GM19397 (cell line): ENCODE measurements around the gene LAYN.

ENCODE experiments used
- ATAC-seq: cut with Tn5 transposase; IDR thresholded peaks from one replicate; pipeline ENCODE4 v1.9.1; 2021; ENCODE audit warnings: mild to moderate bottlenecking, moderate library complexity; ENCODE audit not compliant: unreplicated experiment

The LAYN gene

GRCh38 chr11:111531136-111531535 is 9.4 kb upstream of the LAYN start:
- no peak for ATAC-seq

GRCh38 chr11:111531687-111532364 is 8.7 kb upstream of the LAYN start:
- no peak for ATAC-seq

GRCh38 chr11:111532365-111532709 is 8.2 kb upstream of the LAYN start:
- ATAC-seq: no peak

GRCh38 chr11:111535281-111535680 is 5.2 kb upstream of the LAYN start:
- no peak for ATAC-seq

- ATAC-seq: no peak
Measured at GRCh38 chr11:111537336-111537860, 3.1 kb upstream of the LAYN start.

- no peak for ATAC-seq
Measured at GRCh38 chr11:111538407-111539114, 2.0 kb upstream of the LAYN start.

GRCh38 chr11:111539426-111540113 is 950 bp upstream of the LAYN start:
- no peak for ATAC-seq

- ATAC-seq: no peak
Measured at GRCh38 chr11:111540937-111541253, 375 bp downstream of the LAYN start.

- ATAC-seq: no peak
Measured at GRCh38 chr11:111541254-111542061, 938 bp downstream of the LAYN start.

GRCh38 chr11:111542606-111543275 is 2.2 kb downstream of the LAYN start:
- no peak for ATAC-seq

- ATAC-seq: no peak
Measured at GRCh38 chr11:111548525-111548924, 8.0 kb downstream of the LAYN start.

GRCh38 chr11:111549196-111549868 is 8.8 kb downstream of the LAYN start:
- no peak for ATAC-seq

- no peak for ATAC-seq
Measured at GRCh38 chr11:111549869-111550203, 9.3 kb downstream of the LAYN start.

- ATAC-seq: no peak
Measured at GRCh38 chr11:111550258-111550657, 9.7 kb downstream of the LAYN start.

GRCh38 chr11:111554532-111554931 is 14.0 kb downstream of the LAYN start:
- ATAC-seq: no peak

- no peak for ATAC-seq
Measured at GRCh38 chr11:111555255-111555654, 14.7 kb downstream of the LAYN start.

- ATAC-seq: no peak
Measured at GRCh38 chr11:111557425-111558111, 17.0 kb downstream of the LAYN start.

GRCh38 chr11:111559800-111560464 is 19.4 kb downstream of the LAYN start:
- ATAC-seq: no peak

- ATAC-seq: no peak
Measured at GRCh38 chr11:111560800-111561199, 20.3 kb downstream of the LAYN start.
